Tongue (tissue), 2 donors: ENCODE results near the gene MGST3. TPM values are rescaled to one million over a fixed set of nuclear protein-coding genes. Genes with fewer than 3 reads are reported as not detected.
"Not testable (repeated sequence)": the region's sequence is repeated elsewhere in the genome, so short reads cannot be mapped to it uniquely, and the experiment has no call there.

ENCODE experiments used
- DNase-seq: peaks from one replicate; pipeline ENCODE4 v3.0.0-alpha.2; 2015
- total RNA-seq: library from RNA; depleted of rRNA; stranded (reverse); fragments of >200 nt; gene quantifications from one replicate; pipeline ENCODE4 v1.2.3, GENCODE V29; 2014

The MGST3 gene
- total RNA-seq, 1 donor from 2014 or later = 212 TPM

- not testable (repeated sequence) for DNase-seq
Observed at GRCh38 chr1:165658766-165659580, 27.9 kb downstream of the MGST3 start.

- no peak for DNase-seq
Observed at GRCh38 chr1:165659581-165659895, 28.5 kb downstream of the MGST3 start.

- no peak for DNase-seq
Observed at GRCh38 chr1:165661703-165662102, 30.7 kb downstream of the MGST3 start.

- no peak for DNase-seq
Observed at GRCh38 chr1:165662186-165662585, 31.2 kb downstream of the MGST3 start.

- DNase-seq = no peak
Observed at GRCh38 chr1:165666152-165666825, 35.3 kb downstream of the MGST3 start.

GRCh38 chr1:165668184-165668583 is 37.1 kb downstream of the MGST3 start:
- DNase-seq = no peak

- no peak for DNase-seq
Observed at GRCh38 chr1:165671526-165671925, 40.5 kb downstream of the MGST3 start.

GRCh38 chr1:165674599-165674998 is 43.6 kb downstream of the MGST3 start:
- DNase-seq = no peak

- no peak for DNase-seq
Observed at GRCh38 chr1:165675794-165676193, 44.8 kb downstream of the MGST3 start.

- DNase-seq = no peak
Observed at GRCh38 chr1:165678509-165678908, 47.5 kb downstream of the MGST3 start.

GRCh38 chr1:165679282-165680036 is 48.4 kb downstream of the MGST3 start:
- no peak for DNase-seq

GRCh38 chr1:165680303-165680702 is 49.3 kb downstream of the MGST3 start:
- DNase-seq = no peak

- not testable (repeated sequence) for DNase-seq
Observed at GRCh38 chr1:165680773-165681172, 49.7 kb downstream of the MGST3 start.

GRCh38 chr1:165683848-165684485 is 52.9 kb downstream of the MGST3 start:
- DNase-seq = no peak

- no peak for DNase-seq
Observed at GRCh38 chr1:165686121-165686970, 55.3 kb downstream of the MGST3 start.

GRCh38 chr1:165686971-165687433 is 56.0 kb downstream of the MGST3 start:
- DNase-seq = no peak

GRCh38 chr1:165688046-165688445 is 57.0 kb downstream of the MGST3 start:
- no peak for DNase-seq

- DNase-seq = peak; percentile 73
Observed at GRCh38 chr1:165695031-165695430, 64.0 kb downstream of the MGST3 start.

GRCh38 chr1:165696625-165697100 is 65.6 kb downstream of the MGST3 start:
- peak; percentile 80 for DNase-seq

- no peak for DNase-seq
Observed at GRCh38 chr1:165697491-165697880, 66.5 kb downstream of the MGST3 start.
